ENCODE results near the gene VAV2. TPM values are rescaled to one million over a fixed set of nuclear protein-coding genes. Genes with fewer than 3 reads are reported as not detected.

The VAV2 gene
- total and polyA plus RNA-seq, 12 donors, result 3.3 to 96.2 (median 31.2) TPM

DNA sequence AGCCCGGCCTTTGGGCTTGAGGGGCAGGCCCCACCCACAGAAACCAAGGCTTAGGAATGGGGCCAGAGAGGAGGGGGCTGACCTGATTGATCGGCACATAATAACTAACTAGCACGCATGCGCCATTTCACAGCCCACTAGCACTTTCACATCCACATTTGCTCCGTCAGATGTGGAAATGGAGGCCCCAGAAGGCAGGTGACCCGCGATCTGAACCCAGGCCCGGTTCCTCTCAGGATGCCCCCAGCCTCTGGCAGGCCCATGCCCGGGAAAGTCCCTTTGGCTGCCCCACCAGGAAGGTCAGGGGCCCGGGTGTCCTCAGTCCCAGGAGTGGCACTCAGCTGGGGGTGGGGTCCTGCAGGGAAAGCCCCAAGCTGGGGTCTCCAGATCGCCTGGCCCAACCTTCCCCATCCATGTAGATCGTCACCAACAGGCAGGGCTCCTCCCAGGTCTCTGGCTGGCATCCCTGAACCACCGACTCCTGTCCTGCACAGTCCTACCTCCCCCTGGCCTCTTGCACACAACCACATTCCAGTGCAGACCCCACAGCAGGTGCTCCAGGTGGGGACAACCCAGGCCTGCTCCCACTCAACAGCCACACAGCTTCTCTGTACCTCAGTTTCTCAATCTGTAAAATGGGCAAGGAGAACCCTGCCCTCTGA, 46.7 kb downstream of the VAV2 start:
- intact Hi-C loops (cut with DNase I), result no loop called here
- TF ChIP-seq, protein P1, sequence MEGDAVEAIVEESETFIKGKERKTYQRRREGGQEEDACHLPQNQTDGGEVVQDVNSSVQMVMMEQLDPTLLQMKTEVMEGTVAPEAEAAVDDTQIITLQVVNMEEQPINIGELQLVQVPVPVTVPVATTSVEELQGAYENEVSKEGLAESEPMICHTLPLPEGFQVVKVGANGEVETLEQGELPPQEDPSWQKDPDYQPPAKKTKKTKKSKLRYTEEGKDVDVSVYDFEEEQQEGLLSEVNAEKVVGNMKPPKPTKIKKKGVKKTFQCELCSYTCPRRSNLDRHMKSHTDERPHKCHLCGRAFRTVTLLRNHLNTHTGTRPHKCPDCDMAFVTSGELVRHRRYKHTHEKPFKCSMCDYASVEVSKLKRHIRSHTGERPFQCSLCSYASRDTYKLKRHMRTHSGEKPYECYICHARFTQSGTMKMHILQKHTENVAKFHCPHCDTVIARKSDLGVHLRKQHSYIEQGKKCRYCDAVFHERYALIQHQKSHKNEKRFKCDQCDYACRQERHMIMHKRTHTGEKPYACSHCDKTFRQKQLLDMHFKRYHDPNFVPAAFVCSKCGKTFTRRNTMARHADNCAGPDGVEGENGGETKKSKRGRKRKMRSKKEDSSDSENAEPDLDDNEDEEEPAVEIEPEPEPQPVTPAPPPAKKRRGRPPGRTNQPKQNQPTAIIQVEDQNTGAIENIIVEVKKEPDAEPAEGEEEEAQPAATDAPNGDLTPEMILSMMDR (IDR thresholded peaks at IDR 0.05), result no peak
- 68 to 79% (median 76%) methylated on average over 8 to 13 of the region's 13 CpGs for WGBS, 4 donors
- no peaks in the 10 kb centered on the region for H3K36me3 ChIP-seq (replicated peaks in 1 of 2)
- no peak overlapping the region for H3K4me3 ChIP-seq
- peak overlapping the region in 4 of 5 donors; percentile 38 to 85 (median 70) for H3K27ac ChIP-seq
- H3K27me3 ChIP-seq, result no peaks in the 10 kb centered on the region
- no peaks in the 10 kb centered on the region for H3K9me3 ChIP-seq (replicated peaks in 1 of 3)
- peaks cover 3 to 22% of the 10 kb centered on the region in 2 donors for H3K4me1 ChIP-seq (replicated peaks in 1 of 2)
- DNase-seq, result peak in 2 of 7 donors; percentile 13 to 21

DNA sequence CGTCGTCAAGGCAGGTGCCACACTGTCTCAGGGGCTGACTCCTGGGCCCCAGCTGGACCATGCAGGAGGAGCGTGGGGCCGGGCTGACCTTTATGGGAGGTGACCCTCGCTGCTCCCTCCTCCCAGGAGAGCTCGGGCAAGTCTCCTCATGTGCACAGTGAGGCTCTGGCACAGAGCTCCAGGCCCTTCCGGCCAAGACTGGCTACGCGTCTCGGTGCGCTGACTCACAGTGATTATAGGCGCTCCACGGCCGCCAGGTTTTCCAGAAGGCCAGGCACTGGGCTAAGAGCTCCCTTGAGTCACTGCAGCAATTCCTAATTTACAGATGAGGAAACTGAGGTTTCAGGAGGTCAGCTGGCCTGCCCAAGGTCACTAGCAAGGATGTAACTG, 47.4 kb downstream of the VAV2 start:
- Histone ChIP-seq H3K4me3 (no peak overlapping the region), H3K36me3 (replicated peaks in 1 of 2) (no peaks in the 10 kb centered on the region), H3K27me3 (no peaks in the 10 kb centered on the region), H3K4me1 (replicated peaks in 1 of 2) (peaks cover 3 to 22% of the 10 kb centered on the region in 2 donors), H3K9me3 (replicated peaks in 1 of 3) (no peaks in the 10 kb centered on the region), H3K27ac (peak overlapping the region in 4 of 5 donors; percentile 38 to 85 (median 70))
- peak; percentile 84 to 95 (median 93) for DNase-seq
- WGBS, 4 donors, result 44 to 54% (median 50%) methylated on average over 7 to 14 of the region's 14 CpGs
- peak in 1 of 2 donors; percentile 48 for TF ChIP-seq POLR2A (IDR thresholded peaks at IDR 0.05)
- TF ChIP-seq, protein P1 (IDR thresholded peaks at IDR 0.05), result peak in 4 of 6 experiments; percentile 18 to 45 (median 29)
- intact Hi-C loops (cut with DNase I), result no loop called here

DNA sequence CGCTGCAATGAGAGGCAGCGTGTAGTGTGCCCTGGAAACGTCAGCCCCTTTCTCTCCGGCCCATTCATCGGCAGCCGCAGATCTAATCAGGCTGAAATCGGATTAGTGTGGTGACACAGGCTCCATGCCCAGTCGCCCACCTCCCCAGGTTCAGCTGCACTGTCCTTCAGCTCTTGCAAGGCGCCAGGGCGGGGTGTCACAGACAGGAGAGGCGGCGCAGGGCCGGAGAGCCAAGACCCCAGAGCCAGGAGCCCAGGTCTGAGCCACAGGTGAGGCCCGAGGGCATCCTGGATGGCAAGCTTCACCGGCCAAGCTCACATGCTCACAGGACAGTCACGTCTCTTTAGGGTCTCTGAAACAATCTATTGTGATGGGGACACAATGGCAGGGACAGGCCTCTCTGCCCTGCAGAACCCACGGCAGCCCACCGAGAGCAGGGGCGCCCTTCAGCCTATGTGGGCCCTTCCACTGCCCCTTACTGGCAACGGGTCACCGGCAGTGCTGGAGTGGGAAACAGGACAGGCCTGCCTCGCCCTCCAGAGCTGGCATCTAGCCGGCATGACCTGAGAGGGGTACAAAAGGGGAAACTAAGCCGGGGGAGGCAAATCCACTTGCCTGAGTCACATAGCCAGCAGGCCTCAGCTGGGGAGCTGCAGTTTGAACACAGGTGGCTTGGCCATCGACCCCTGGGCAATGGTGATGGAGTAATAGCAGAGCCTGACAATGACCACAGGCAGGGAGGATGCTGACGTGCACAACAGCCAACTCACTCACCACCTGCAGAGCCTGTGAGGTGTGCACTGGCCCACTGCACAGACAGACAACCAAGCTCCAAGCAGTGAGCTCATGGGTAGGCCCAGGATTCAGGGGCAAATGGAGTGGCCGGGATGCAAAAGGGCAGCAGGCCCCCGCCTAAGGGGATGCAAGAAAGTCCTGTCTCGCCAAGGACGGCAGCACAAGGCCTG, 48.1 kb downstream of the VAV2 start:
- intact Hi-C loops (cut with DNase I), result no loop called here
- Histone ChIP-seq H3K4me3 (no peak overlapping the region), H3K36me3 (replicated peaks in 1 of 2) (no peaks in the 10 kb centered on the region), H3K9me3 (replicated peaks in 1 of 3) (no peaks in the 10 kb centered on the region), H3K4me1 (replicated peaks in 1 of 2) (peaks cover 3 to 22% of the 10 kb centered on the region in 2 donors), H3K27ac (peak overlapping the region in 4 of 5 donors; percentile 38 to 85 (median 70)), H3K27me3 (no peaks in the 10 kb centered on the region)
- 73 to 89% (median 83%) methylated on average over 7 to 30 of the region's 30 CpGs for WGBS, 4 donors
- TF ChIP-seq POLR2A (IDR thresholded peaks at IDR 0.05), result no peak
- TF ChIP-seq, protein P1 (IDR thresholded peaks at IDR 0.05), result no peak
- peak in 2 of 7 donors; percentile 19 to 77 for DNase-seq

Data from adrenal gland (tissue), 12 donors.